Body of pancreas (tissue), 4 donors: ENCODE measurements around the gene CTRL.

ENCODE experiments used
- CTCF ChIP-seq, 7 experiments: fragments of 450-650 bp in 4 of 7; fragments of 200-600 bp in 3 of 7; sonication (generic) in 3 of 7; IDR thresholded peaks; one replicate each; pipeline ENCODE4 v1.5.1; 2016 to 2019; ENCODE audit warnings: antibody characterized with exemption in 7 of 7
- POLR2A ChIP-seq, 3 donors: fragments of 450-650 bp; IDR thresholded peaks; one replicate each; pipeline ENCODE4 v1.6.1; 2016; ENCODE audit warnings: antibody characterized with exemption in 3 of 3, mild to moderate bottlenecking in 2 of 3

GRCh38 chr16:67950335-67950843 lies 18.7 kb upstream of the CTRL start:
- TF ChIP-seq CTCF (IDR thresholded peaks at IDR 0.05): no peak
- no peak for TF ChIP-seq POLR2A (IDR thresholded peaks at IDR 0.05)
